ENCODE data around the gene IPO8.

Gene IPO8

GRCh38 chr12:30706476-30706875 lies 10.8 kb upstream of the IPO8 start:
- Histone ChIP-seq H3K27me3 (replicated peaks; ENCODE audit: control insufficient read depth, insufficient read depth, low read length) (no peaks in the 10 kb centered on the region), H3K4me3 (ENCODE audit: low read length) (no peak overlapping the region), H3K9ac (ENCODE audit: low read length) (no peak overlapping the region), H3K4me1 (ENCODE audit: control insufficient read depth, insufficient read depth, low read length) (no peaks in the 10 kb centered on the region), H3K36me3 (ENCODE audit: control insufficient read depth, insufficient read depth, low read length, severe bottlenecking) (peaks cover 28% of the 10 kb centered on the region), H3K9me3 (ENCODE audit: control insufficient read depth, low read length) (no peaks in the 10 kb centered on the region)
- no peak for DNase-seq (ENCODE audit: low read depth)

DNA sequence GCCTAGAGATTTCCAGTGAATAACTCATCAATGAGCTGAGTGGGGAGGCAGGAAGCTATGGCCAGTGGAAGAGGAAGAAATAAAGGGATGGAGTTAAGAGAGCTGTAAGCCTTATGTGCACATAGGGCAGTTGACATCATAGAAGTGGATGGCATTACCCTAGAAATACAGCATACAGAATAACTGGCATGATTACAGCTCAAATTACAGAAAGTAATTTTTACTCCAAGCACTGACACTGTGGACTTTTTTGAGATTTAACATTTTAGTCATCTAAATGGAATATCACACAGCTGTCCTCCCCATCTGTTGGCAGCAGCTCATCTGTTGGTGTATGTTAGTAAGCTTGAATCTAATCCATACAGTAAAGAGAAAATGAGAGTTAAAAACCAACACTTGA lies 5.4 kb upstream of the IPO8 start:
- DNase-seq (ENCODE audit: low read depth) = peak; percentile 14
- Histone ChIP-seq H3K4me1 (ENCODE audit: control insufficient read depth, insufficient read depth, low read length) (peaks cover 4% of the 10 kb centered on the region), H3K36me3 (ENCODE audit: control insufficient read depth, insufficient read depth, low read length, severe bottlenecking) (no peaks in the 10 kb centered on the region), H3K9ac (ENCODE audit: low read length) (no peak overlapping the region), H3K4me3 (ENCODE audit: low read length) (no peak overlapping the region), H3K9me3 (ENCODE audit: control insufficient read depth, low read length) (no peaks in the 10 kb centered on the region), H3K27me3 (replicated peaks; ENCODE audit: control insufficient read depth, insufficient read depth, low read length) (no peaks in the 10 kb centered on the region)

DNA sequence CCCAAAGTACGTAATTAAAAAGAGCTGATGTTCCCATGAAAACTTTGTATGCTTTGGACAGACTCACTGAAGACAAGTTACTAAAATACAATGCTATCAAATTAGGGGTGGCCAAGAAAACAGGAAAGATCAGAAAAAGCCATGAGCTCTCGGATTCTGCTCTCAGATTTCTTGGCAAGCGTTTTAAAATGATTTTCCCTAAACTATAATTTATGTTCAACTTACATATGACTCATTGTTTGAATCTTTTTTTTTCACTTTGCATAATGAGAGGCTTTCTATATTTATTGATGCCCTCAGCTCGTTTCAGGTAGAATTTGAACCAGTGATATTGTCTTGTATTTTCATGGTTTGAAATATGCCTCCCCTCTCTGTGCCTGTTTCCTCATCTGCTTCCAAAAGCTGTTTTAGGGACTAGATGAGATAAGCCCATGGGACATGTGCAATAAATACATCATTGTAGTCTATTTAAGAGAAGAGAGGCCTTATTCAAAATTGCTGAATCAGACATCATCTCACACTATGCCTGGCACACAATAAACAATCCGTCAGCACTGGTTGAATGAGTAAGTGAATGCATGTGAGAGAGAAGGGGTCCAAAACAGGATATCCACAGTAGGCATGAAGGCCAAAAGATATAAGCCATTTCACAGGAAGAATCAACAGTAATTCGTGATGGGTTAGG lies 4.7 kb upstream of the IPO8 start:
- no peaks in the 10 kb centered on the region for H3K9me3 ChIP-seq (ENCODE audit: control insufficient read depth, low read length)
- no peaks in the 10 kb centered on the region for H3K27me3 ChIP-seq (replicated peaks; ENCODE audit: control insufficient read depth, insufficient read depth, low read length)
- DNase-seq (ENCODE audit: low read depth) = no peak
- no peak overlapping the region for H3K4me3 ChIP-seq (ENCODE audit: low read length)
- H3K36me3 ChIP-seq (ENCODE audit: control insufficient read depth, insufficient read depth, low read length, severe bottlenecking) = no peaks in the 10 kb centered on the region
- H3K4me1 ChIP-seq (ENCODE audit: control insufficient read depth, insufficient read depth, low read length) = peaks cover 4% of the 10 kb centered on the region
- no peak overlapping the region for H3K9ac ChIP-seq (ENCODE audit: low read length)

GRCh38 chr12:30698346-30698745 lies 2.7 kb upstream of the IPO8 start:
- no peak overlapping the region for H3K9ac ChIP-seq (ENCODE audit: low read length)

GRCh38 chr12:30696943-30697342 lies 1.3 kb upstream of the IPO8 start:
- H3K4me1 ChIP-seq (ENCODE audit: control insufficient read depth, insufficient read depth, low read length) = peaks cover 31% of the 10 kb centered on the region
- no peaks in the 10 kb centered on the region for H3K9me3 ChIP-seq (ENCODE audit: control insufficient read depth, low read length)
- H3K27me3 ChIP-seq (replicated peaks; ENCODE audit: control insufficient read depth, insufficient read depth, low read length) = no peaks in the 10 kb centered on the region
- no peak for DNase-seq (ENCODE audit: low read depth)
- H3K36me3 ChIP-seq (ENCODE audit: control insufficient read depth, insufficient read depth, low read length, severe bottlenecking) = no peaks in the 10 kb centered on the region
- H3K4me3 ChIP-seq (ENCODE audit: low read length) = no peak overlapping the region
- H3K9ac ChIP-seq (ENCODE audit: low read length) = no peak overlapping the region

More at GRCh38 chr12:30698346-30698745, 2.7 kb upstream of the IPO8 start:
- no peaks in the 10 kb centered on the region for H3K27me3 ChIP-seq (replicated peaks; ENCODE audit: control insufficient read depth, insufficient read depth, low read length)
- no peak overlapping the region for H3K4me3 ChIP-seq (ENCODE audit: low read length)
- no peak for DNase-seq (ENCODE audit: low read depth)
- peaks cover 17% of the 10 kb centered on the region for H3K4me1 ChIP-seq (ENCODE audit: control insufficient read depth, insufficient read depth, low read length)
- no peaks in the 10 kb centered on the region for H3K9me3 ChIP-seq (ENCODE audit: control insufficient read depth, low read length)
- no peaks in the 10 kb centered on the region for H3K36me3 ChIP-seq (ENCODE audit: control insufficient read depth, insufficient read depth, low read length, severe bottlenecking)

- Histone ChIP-seq H3K36me3 (ENCODE audit: control insufficient read depth, insufficient read depth, low read length, severe bottlenecking) (no peaks in the 10 kb centered on the region), H3K27me3 (replicated peaks; ENCODE audit: control insufficient read depth, insufficient read depth, low read length) (no peaks in the 10 kb centered on the region), H3K4me1 (ENCODE audit: control insufficient read depth, insufficient read depth, low read length) (peaks cover 36% of the 10 kb centered on the region), H3K9me3 (ENCODE audit: control insufficient read depth, low read length) (no peaks in the 10 kb centered on the region), H3K9ac (ENCODE audit: low read length) (peak overlapping the region; percentile 95), H3K4me3 (ENCODE audit: low read length) (peak overlapping the region; percentile 100)
- DNase-seq (ENCODE audit: low read depth) = no peak
Observed at GRCh38 chr12:30696486-30696885, 817 bp upstream of the IPO8 start.

GRCh38 chr12:30696103-30696408 lies 387 bp upstream of the IPO8 start:
- H3K4me1 ChIP-seq (ENCODE audit: control insufficient read depth, insufficient read depth, low read length) = peaks cover 40% of the 10 kb centered on the region
- no peak for DNase-seq (ENCODE audit: low read depth)
- H3K4me3 ChIP-seq (ENCODE audit: low read length) = peak overlapping the region; percentile 100
- no peaks in the 10 kb centered on the region for H3K36me3 ChIP-seq (ENCODE audit: control insufficient read depth, insufficient read depth, low read length, severe bottlenecking)
- H3K9ac ChIP-seq (ENCODE audit: low read length) = peak overlapping the region; percentile 95
- H3K27me3 ChIP-seq (replicated peaks; ENCODE audit: control insufficient read depth, insufficient read depth, low read length) = no peaks in the 10 kb centered on the region
- no peaks in the 10 kb centered on the region for H3K9me3 ChIP-seq (ENCODE audit: control insufficient read depth, low read length)

- peak overlapping the region; percentile 100 for H3K4me3 ChIP-seq (ENCODE audit: low read length)
- H3K9me3 ChIP-seq (ENCODE audit: control insufficient read depth, low read length) = no peaks in the 10 kb centered on the region
- no peaks in the 10 kb centered on the region for H3K36me3 ChIP-seq (ENCODE audit: control insufficient read depth, insufficient read depth, low read length, severe bottlenecking)
- H3K27me3 ChIP-seq (replicated peaks; ENCODE audit: control insufficient read depth, insufficient read depth, low read length) = no peaks in the 10 kb centered on the region
- DNase-seq (ENCODE audit: low read depth) = peak; percentile 75
- H3K4me1 ChIP-seq (ENCODE audit: control insufficient read depth, insufficient read depth, low read length) = peaks cover 46% of the 10 kb centered on the region
- H3K9ac ChIP-seq (ENCODE audit: low read length) = peak overlapping the region; percentile 95
Observed at GRCh38 chr12:30694412-30695198, 1.1 kb downstream of the IPO8 start.

DNA sequence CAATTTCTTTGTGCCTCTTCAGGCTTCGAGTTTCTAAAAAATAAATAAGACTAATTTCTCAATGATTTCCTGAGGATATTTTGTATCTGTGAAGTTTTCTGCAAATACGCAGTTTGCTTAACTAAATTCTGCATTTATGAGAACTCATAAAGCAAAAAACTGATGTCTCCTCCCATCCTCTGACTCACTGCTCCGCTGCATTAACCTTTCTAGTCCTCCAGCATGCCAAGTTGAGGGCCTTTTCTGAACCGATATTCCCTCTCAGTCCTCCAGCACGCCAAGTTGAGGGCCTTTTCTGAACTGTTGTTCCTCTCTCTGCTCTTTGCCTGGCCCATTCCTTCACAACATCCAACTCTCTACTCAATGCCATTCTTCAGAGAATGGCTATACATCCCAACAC lies 3.2 kb downstream of the IPO8 start:
- Histone ChIP-seq H3K9ac (ENCODE audit: low read length) (peak overlapping the region; percentile 24), H3K9me3 (ENCODE audit: control insufficient read depth, low read length) (no peaks in the 10 kb centered on the region), H3K4me1 (ENCODE audit: control insufficient read depth, insufficient read depth, low read length) (peaks cover 48% of the 10 kb centered on the region), H3K27me3 (replicated peaks; ENCODE audit: control insufficient read depth, insufficient read depth, low read length) (no peaks in the 10 kb centered on the region), H3K4me3 (ENCODE audit: low read length) (peak overlapping the region; percentile 49), H3K36me3 (ENCODE audit: control insufficient read depth, insufficient read depth, low read length, severe bottlenecking) (peaks cover 9% of the 10 kb centered on the region)
- peak; percentile 58 for DNase-seq (ENCODE audit: low read depth)

GRCh38 chr12:30691122-30691879 lies 4.4 kb downstream of the IPO8 start:
- no peaks in the 10 kb centered on the region for H3K27me3 ChIP-seq (replicated peaks; ENCODE audit: control insufficient read depth, insufficient read depth, low read length)
- DNase-seq (ENCODE audit: low read depth) = peak; percentile 86

GRCh38 chr12:30687265-30687986 lies 8.2 kb downstream of the IPO8 start:
- Histone ChIP-seq H3K4me3 (ENCODE audit: low read length) (no peak overlapping the region), H3K9me3 (ENCODE audit: control insufficient read depth, low read length) (no peaks in the 10 kb centered on the region), H3K4me1 (ENCODE audit: control insufficient read depth, insufficient read depth, low read length) (peaks cover 28% of the 10 kb centered on the region), H3K36me3 (ENCODE audit: control insufficient read depth, insufficient read depth, low read length, severe bottlenecking) (peaks cover 21% of the 10 kb centered on the region), H3K9ac (ENCODE audit: low read length) (no peak overlapping the region), H3K27me3 (replicated peaks; ENCODE audit: control insufficient read depth, insufficient read depth, low read length) (no peaks in the 10 kb centered on the region)
- DNase-seq (ENCODE audit: low read depth) = peak; percentile 34

More at GRCh38 chr12:30691122-30691879, 4.4 kb downstream of the IPO8 start:
- Histone ChIP-seq H3K4me3 (ENCODE audit: low read length) (peak overlapping the region; percentile 61), H3K9me3 (ENCODE audit: control insufficient read depth, low read length) (no peaks in the 10 kb centered on the region), H3K9ac (ENCODE audit: low read length) (peak overlapping the region; percentile 50), H3K36me3 (ENCODE audit: control insufficient read depth, insufficient read depth, low read length, severe bottlenecking) (peaks cover 9% of the 10 kb centered on the region), H3K4me1 (ENCODE audit: control insufficient read depth, insufficient read depth, low read length) (peaks cover 52% of the 10 kb centered on the region)

Data from adipocyte (in vitro differentiated cells).